Testis (tissue), 2 donors: ENCODE measurements around the gene CALML3.

Source experiments
- CTCF ChIP-seq, 3 experiments: fragments of 450-650 bp in 2 of 3; fragments of 200-600 bp in 1 of 3; sonication (generic) in 1 of 3; IDR thresholded peaks; one replicate each; pipeline ENCODE4 v1.5.1; 2016 to 2019; ENCODE audit warnings: antibody characterized with exemption in 3 of 3, mild to moderate bottlenecking in 2 of 3, moderate library complexity in 1 of 3
- POLR2A ChIP-seq: fragments of 450-650 bp; IDR thresholded peaks from one replicate; pipeline ENCODE4 v1.6.1; 2017; ENCODE audit warnings: antibody characterized with exemption, mild to moderate bottlenecking, moderate library complexity

- no peak for TF ChIP-seq CTCF (IDR thresholded peaks at IDR 0.05)
- TF ChIP-seq POLR2A: no peak
Measured at GRCh38 chr10:5555021-5555510, 30.3 kb downstream of the CALML3 start.
